Astrocyte (in vitro differentiated cells and primary cell): ENCODE data around the gene FOXK2. TPM values are rescaled to one million over a fixed set of nuclear protein-coding genes. Genes with fewer than 3 reads are reported as not detected.

Source experiments
- DNase-seq: peaks from one replicate; pipeline ENCODE4 v3.0.0-alpha.2; 2010; ENCODE audit warnings: low read depth
- FAIRE-seq: peaks from 2 replicates; lab custom pipeline; 2011; peaks lifted over from hg19 to GRCh38; lab: Jason Lieb, UNC
- H2AFZ ChIP-seq: 2 replicates; pipeline ENCODE4 v1.6.0; 2012; ENCODE audit warnings: low read depth, low read length, inconsistent platforms
- H3K27ac ChIP-seq: 2 replicates; pipeline ENCODE4 v1.5.1; 2011; ENCODE audit warnings: low read depth, low read length, inconsistent platforms
- H3K27me3 ChIP-seq: 2 replicates; pipeline ENCODE4 v1.6.0; 2011; ENCODE audit warnings: low read length, inconsistent platforms; ENCODE audit not compliant: insufficient read depth
- H3K36me3 ChIP-seq: 2 replicates; pipeline ENCODE4 v1.5.1; 2011; ENCODE audit warnings: low read length, inconsistent platforms; ENCODE audit not compliant: insufficient read depth
- H3K4me1 ChIP-seq: 2 replicates; pipeline ENCODE4 v1.5.1; 2011; ENCODE audit warnings: low read length, inconsistent platforms; ENCODE audit not compliant: insufficient read depth
- H3K4me2 ChIP-seq: 2 replicates; pipeline ENCODE4 v1.6.0; 2012; ENCODE audit warnings: low read length, inconsistent platforms
- H3K4me3 ChIP-seq: 2 replicates; pipeline ENCODE4 v1.5.1; 2011; ENCODE audit warnings: low read depth, mild to moderate bottlenecking, low read length, inconsistent platforms; ENCODE audit not compliant: insufficient read depth
- H3K79me2 ChIP-seq: 2 replicates; pipeline ENCODE4 v1.6.0; 2012; ENCODE audit warnings: mild to moderate bottlenecking, low read length, inconsistent platforms; ENCODE audit not compliant: insufficient read depth
- H3K9ac ChIP-seq: 2 replicates; pipeline ENCODE4 v1.6.0; 2012; ENCODE audit warnings: mild to moderate bottlenecking, low read length, inconsistent platforms
- H3K9me3 ChIP-seq: 2 replicates; pipeline ENCODE4 v1.5.1; 2012; ENCODE audit warnings: low read depth, mild to moderate bottlenecking, low read length, inconsistent platforms; ENCODE audit not compliant: insufficient read depth
- H4K20me1 ChIP-seq: 2 replicates; pipeline ENCODE4 v1.6.0; 2012; ENCODE audit warnings: low read length, inconsistent platforms; ENCODE audit not compliant: insufficient read depth
- H3K27ac Mint-ChIP-seq: one replicate; pipeline ENCODE4 v1.8.0; 2021; ENCODE audit warnings: mild to moderate bottlenecking, mixed read lengths; ENCODE audit not compliant: unreplicated experiment
- H3K27me3 Mint-ChIP-seq: one replicate; pipeline ENCODE4 v1.8.0; 2021; ENCODE audit warnings: low read depth, mixed read lengths; ENCODE audit not compliant: unreplicated experiment
- H3K36me3 Mint-ChIP-seq: one replicate; pipeline ENCODE4 v1.8.0; 2021; ENCODE audit warnings: low read depth, mixed read lengths; ENCODE audit not compliant: unreplicated experiment
- H3K4me1 Mint-ChIP-seq: one replicate; pipeline ENCODE4 v1.8.0; 2021; ENCODE audit warnings: low read depth, mixed read lengths; ENCODE audit not compliant: unreplicated experiment
- H3K4me3 Mint-ChIP-seq: one replicate; pipeline ENCODE4 v1.8.0; 2021; ENCODE audit warnings: mild to moderate bottlenecking, moderate library complexity, mixed read lengths; ENCODE audit not compliant: unreplicated experiment
- H3K9me3 Mint-ChIP-seq: one replicate; pipeline ENCODE4 v1.8.0; 2021; ENCODE audit warnings: mild to moderate bottlenecking, mixed read lengths; ENCODE audit not compliant: unreplicated experiment
- CTCF ChIP-seq: IDR thresholded peaks from 2 replicates; pipeline ENCODE4 v1.5.1; 2011; ENCODE audit warnings: low read depth, mild to moderate bottlenecking, inconsistent platforms, low read length, moderate library complexity; ENCODE audit not compliant: insufficient read depth
- EZH2 ChIP-seq: IDR thresholded peaks from 2 replicates; pipeline ENCODE4 v1.6.1; 2012; ENCODE audit warnings: mild to moderate bottlenecking, low read length, inconsistent platforms; ENCODE audit not compliant: insufficient read depth
- total RNA-seq: library from RNA; stranded (reverse); gene quantifications from 2 replicates; pipeline ENCODE4 v1.2.1, GENCODE V29; 2021

Gene FOXK2
- total RNA-seq, 1 donor from 2014 or later, result 68.0 TPM

- Histone ChIP-seq H4K20me1 (peaks cover 4% of the 10 kb centered on the region), H3K4me1 (peaks cover 3% of the 10 kb centered on the region), H2AFZ (no peak overlapping the region), H3K27ac (no peak overlapping the region), H3K4me3 (no peak overlapping the region), H3K36me3 (peaks cover 10% of the 10 kb centered on the region), H3K79me2 (no peaks in the 10 kb centered on the region), H3K9ac (no peak overlapping the region), H3K9me3 (no peaks in the 10 kb centered on the region), H3K4me2 (no peak overlapping the region), H3K27me3 (no peaks in the 10 kb centered on the region)
- Mint-ChIP-seq H3K27ac (no peak overlapping the region), H3K36me3 (peaks cover 10% of the 10 kb centered on the region), H3K4me3 (no peak overlapping the region), H3K27me3 (no peaks in the 10 kb centered on the region), H3K9me3 (no peaks in the 10 kb centered on the region), H3K4me1 (peaks cover 12% of the 10 kb centered on the region)
- no peak for TF ChIP-seq CTCF
- no peak for TF ChIP-seq EZH2
- FAIRE-seq (no peak), DNase-seq (no peak)
These were observed 45.1 kb upstream of the FOXK2 start for GRCh38 chr17:82474223-82475010.

GRCh38 chr17:82475458-82475857 lies 44.1 kb upstream of the FOXK2 start:
- DNase-seq (no peak), FAIRE-seq (no peak)
- H3K9me3 ChIP-seq, result no peaks in the 10 kb centered on the region
- H2AFZ ChIP-seq, result no peak overlapping the region
- Mint-ChIP-seq H3K27ac (peak overlapping the region; percentile 53), H3K4me3 (no peak overlapping the region), H3K36me3 (peaks cover 6% of the 10 kb centered on the region), H3K9me3 (no peaks in the 10 kb centered on the region), H3K27me3 (no peaks in the 10 kb centered on the region), H3K4me1 (peaks cover 12% of the 10 kb centered on the region)
- no peaks in the 10 kb centered on the region for H3K27me3 ChIP-seq
- H3K27ac ChIP-seq, result no peak overlapping the region
- H3K4me3 ChIP-seq, result no peak overlapping the region
- H3K9ac ChIP-seq, result no peak overlapping the region
- H3K36me3 ChIP-seq, result peaks cover 5% of the 10 kb centered on the region
- H4K20me1 ChIP-seq, result peaks cover 4% of the 10 kb centered on the region
- TF ChIP-seq CTCF (no peak), EZH2 (no peak)
- no peak overlapping the region for H3K4me2 ChIP-seq
- no peaks in the 10 kb centered on the region for H3K79me2 ChIP-seq
- H3K4me1 ChIP-seq, result peaks cover 3% of the 10 kb centered on the region

GRCh38 chr17:82477934-82478333 lies 41.6 kb upstream of the FOXK2 start:
- Histone ChIP-seq H3K79me2 (no peaks in the 10 kb centered on the region), H3K27me3 (no peaks in the 10 kb centered on the region), H3K27ac (no peak overlapping the region), H3K4me2 (no peak overlapping the region), H3K9me3 (no peaks in the 10 kb centered on the region), H4K20me1 (peaks cover 4% of the 10 kb centered on the region), H3K4me1 (peaks cover 3% of the 10 kb centered on the region), H3K4me3 (no peak overlapping the region), H3K9ac (no peak overlapping the region), H3K36me3 (peaks cover 5% of the 10 kb centered on the region), H2AFZ (no peak overlapping the region)
- FAIRE-seq (no peak), DNase-seq (peak; percentile 16)
- Mint-ChIP-seq H3K4me1 (peaks cover 12% of the 10 kb centered on the region), H3K27ac (peak overlapping the region; percentile 92), H3K27me3 (no peaks in the 10 kb centered on the region), H3K9me3 (no peaks in the 10 kb centered on the region), H3K36me3 (peaks cover 5% of the 10 kb centered on the region), H3K4me3 (peak overlapping the region; percentile 1)
- TF ChIP-seq EZH2, result no peak
- no peak for TF ChIP-seq CTCF
